Endothelial cell (in vitro differentiated cells): ENCODE results near the gene ENGASE. TPM values are rescaled to one million over a fixed set of nuclear protein-coding genes. Genes with fewer than 3 reads are reported as not detected.

Source experiments
- DNase-seq: peaks from one replicate; pipeline ENCODE4 v3.0.0; 2021; ENCODE audit warnings: low spot score
- H3K27ac Mint-ChIP-seq: one replicate; pipeline ENCODE4 v1.8.0; 2021; ENCODE audit warnings: mixed read lengths, inconsistent platforms; ENCODE audit not compliant: unreplicated experiment
- H3K27me3 Mint-ChIP-seq: one replicate; pipeline ENCODE4 v1.8.0; 2021; ENCODE audit warnings: mild to moderate bottlenecking, moderate library complexity, mixed read lengths, inconsistent platforms; ENCODE audit not compliant: unreplicated experiment
- H3K36me3 Mint-ChIP-seq: one replicate; pipeline ENCODE4 v1.8.0; 2021; ENCODE audit warnings: mild to moderate bottlenecking, low read depth, mixed read lengths, inconsistent platforms; ENCODE audit not compliant: unreplicated experiment
- H3K4me1 Mint-ChIP-seq: one replicate; pipeline ENCODE4 v1.8.0; 2021; ENCODE audit warnings: mild to moderate bottlenecking, mixed read lengths, inconsistent platforms; ENCODE audit not compliant: unreplicated experiment
- H3K4me3 Mint-ChIP-seq: one replicate; pipeline ENCODE4 v1.8.0; 2021; ENCODE audit warnings: mild to moderate bottlenecking, mixed read lengths, inconsistent platforms; ENCODE audit not compliant: unreplicated experiment
- H3K9me3 Mint-ChIP-seq: one replicate; pipeline ENCODE4 v1.8.0; 2021; ENCODE audit warnings: mixed read lengths, inconsistent platforms; ENCODE audit not compliant: unreplicated experiment
- total RNA-seq: library from RNA; stranded (reverse); fragmentation: NEBNext Ultra II Directional; extraction: Animal tissue kit (Norgen Biotek cat#: 25700); gene quantifications from one replicate; pipeline ENCODE4 v1.2.1, GENCODE V29; 2021; ENCODE audit not compliant: unreplicated experiment
- TF ChIP-seq, protein P1 (sequence below): fragments of 200-600 bp; sonication (generic); IDR thresholded peaks from one replicate; pipeline ENCODE4 v1.5.0; 2021; ENCODE audit warnings: antibody characterized with exemption; ENCODE audit not compliant: unreplicated experiment

The ENGASE gene
- total RNA-seq, 1 donor from 2014 or later, result 31.6 TPM

DNA sequence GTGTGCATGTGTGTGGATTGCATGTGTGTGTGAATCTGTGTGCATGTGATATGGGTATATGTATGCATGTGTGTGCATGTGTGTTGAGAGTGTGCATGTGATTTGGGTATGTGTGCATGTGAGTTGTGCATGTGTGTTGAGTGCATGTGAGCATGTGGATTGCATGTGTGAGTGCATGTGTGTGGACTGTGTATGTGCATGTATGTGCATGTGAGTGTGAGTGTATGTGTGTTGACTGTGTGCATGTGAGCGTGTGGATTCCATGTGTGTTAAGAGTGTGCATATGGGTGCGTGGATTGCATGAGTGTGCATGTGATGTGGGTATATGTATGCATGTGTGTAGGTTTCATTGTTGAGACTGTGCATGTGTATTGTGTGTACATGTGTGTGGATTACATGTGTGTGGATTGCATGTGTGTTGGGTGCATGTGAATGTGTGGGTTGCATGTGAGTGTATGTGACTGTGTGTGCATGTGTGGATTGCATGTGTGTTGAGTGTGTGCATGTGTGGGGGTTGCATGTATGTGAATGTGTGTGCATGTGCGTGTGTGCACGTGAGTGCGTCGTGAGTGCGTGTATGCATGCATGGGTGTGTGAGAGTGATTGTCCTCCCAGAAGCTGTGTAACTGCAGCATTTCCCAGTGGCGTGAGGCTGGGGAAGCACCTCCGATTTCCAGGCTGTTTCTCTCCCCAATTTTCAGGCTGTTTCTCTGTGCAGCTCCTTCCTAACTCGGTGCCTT lies 31.3 kb upstream of the ENGASE start:
- peaks cover 7% of the 10 kb centered on the region for H3K36me3 Mint-ChIP-seq
- TF ChIP-seq, protein P1, sequence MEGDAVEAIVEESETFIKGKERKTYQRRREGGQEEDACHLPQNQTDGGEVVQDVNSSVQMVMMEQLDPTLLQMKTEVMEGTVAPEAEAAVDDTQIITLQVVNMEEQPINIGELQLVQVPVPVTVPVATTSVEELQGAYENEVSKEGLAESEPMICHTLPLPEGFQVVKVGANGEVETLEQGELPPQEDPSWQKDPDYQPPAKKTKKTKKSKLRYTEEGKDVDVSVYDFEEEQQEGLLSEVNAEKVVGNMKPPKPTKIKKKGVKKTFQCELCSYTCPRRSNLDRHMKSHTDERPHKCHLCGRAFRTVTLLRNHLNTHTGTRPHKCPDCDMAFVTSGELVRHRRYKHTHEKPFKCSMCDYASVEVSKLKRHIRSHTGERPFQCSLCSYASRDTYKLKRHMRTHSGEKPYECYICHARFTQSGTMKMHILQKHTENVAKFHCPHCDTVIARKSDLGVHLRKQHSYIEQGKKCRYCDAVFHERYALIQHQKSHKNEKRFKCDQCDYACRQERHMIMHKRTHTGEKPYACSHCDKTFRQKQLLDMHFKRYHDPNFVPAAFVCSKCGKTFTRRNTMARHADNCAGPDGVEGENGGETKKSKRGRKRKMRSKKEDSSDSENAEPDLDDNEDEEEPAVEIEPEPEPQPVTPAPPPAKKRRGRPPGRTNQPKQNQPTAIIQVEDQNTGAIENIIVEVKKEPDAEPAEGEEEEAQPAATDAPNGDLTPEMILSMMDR, result no peak
- H3K9me3 Mint-ChIP-seq, result no peaks in the 10 kb centered on the region
- no peak for DNase-seq
- peaks cover 4% of the 10 kb centered on the region for H3K4me1 Mint-ChIP-seq
- peaks cover 15% of the 10 kb centered on the region for H3K27me3 Mint-ChIP-seq
- peak overlapping the region; percentile 37 for H3K4me3 Mint-ChIP-seq
- H3K27ac Mint-ChIP-seq, result peak overlapping the region; percentile 2

DNA sequence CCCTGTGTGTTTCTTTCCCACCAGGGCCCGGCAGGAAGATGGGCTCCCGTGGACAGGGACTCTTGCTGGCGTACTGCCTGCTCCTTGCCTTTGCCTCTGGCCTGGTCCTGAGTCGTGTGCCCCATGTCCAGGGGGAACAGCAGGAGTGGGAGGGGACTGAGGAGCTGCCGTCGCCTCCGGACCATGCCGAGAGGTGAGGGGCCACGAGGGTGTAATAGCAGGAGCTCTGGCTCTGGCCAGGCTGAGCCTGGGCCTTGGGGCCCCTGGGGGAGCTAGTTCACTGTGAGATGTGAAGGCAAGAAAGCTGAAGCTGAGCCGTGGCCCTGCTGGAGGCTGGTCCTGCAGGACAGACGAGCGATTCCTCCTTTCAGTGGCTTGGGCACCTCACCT lies 30.7 kb upstream of the ENGASE start:
- H3K9me3 Mint-ChIP-seq, result no peaks in the 10 kb centered on the region

DNA sequence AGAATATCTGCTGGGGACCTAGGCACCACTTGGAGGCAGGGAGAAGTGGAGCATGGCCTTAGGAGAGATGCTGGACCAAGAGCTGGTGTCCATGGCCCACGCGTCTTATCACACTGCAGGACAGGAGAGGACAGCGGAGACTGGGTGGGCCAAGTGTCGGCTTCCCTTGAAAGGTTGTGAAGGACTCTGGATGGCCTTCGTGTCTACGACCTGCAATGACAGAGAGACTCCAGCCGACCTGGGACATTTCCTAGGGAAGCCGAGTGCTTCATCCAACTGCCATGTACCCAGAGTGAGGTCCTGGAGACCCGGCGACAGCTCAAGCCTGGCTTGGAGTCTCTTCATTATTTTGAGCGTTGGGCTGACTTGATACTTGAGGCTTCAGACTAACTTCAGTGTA lies 30.2 kb upstream of the ENGASE start:
- peaks cover 4% of the 10 kb centered on the region for H3K4me1 Mint-ChIP-seq
- H3K36me3 Mint-ChIP-seq, result peaks cover 7% of the 10 kb centered on the region
- H3K4me3 Mint-ChIP-seq, result no peak overlapping the region
- no peaks in the 10 kb centered on the region for H3K9me3 Mint-ChIP-seq
- TF ChIP-seq, protein P1, result no peak
- no peak for DNase-seq
- no peak overlapping the region for H3K27ac Mint-ChIP-seq
- H3K27me3 Mint-ChIP-seq, result peaks cover 18% of the 10 kb centered on the region

More for the DNA sequence above, 30.7 kb upstream of the ENGASE start:
- TF ChIP-seq, protein P1, result no peak
- Mint-ChIP-seq H3K4me1 (peaks cover 4% of the 10 kb centered on the region), H3K36me3 (peaks cover 7% of the 10 kb centered on the region), H3K4me3 (no peak overlapping the region), H3K27ac (no peak overlapping the region), H3K27me3 (peaks cover 15% of the 10 kb centered on the region)
- no peak for DNase-seq

DNA sequence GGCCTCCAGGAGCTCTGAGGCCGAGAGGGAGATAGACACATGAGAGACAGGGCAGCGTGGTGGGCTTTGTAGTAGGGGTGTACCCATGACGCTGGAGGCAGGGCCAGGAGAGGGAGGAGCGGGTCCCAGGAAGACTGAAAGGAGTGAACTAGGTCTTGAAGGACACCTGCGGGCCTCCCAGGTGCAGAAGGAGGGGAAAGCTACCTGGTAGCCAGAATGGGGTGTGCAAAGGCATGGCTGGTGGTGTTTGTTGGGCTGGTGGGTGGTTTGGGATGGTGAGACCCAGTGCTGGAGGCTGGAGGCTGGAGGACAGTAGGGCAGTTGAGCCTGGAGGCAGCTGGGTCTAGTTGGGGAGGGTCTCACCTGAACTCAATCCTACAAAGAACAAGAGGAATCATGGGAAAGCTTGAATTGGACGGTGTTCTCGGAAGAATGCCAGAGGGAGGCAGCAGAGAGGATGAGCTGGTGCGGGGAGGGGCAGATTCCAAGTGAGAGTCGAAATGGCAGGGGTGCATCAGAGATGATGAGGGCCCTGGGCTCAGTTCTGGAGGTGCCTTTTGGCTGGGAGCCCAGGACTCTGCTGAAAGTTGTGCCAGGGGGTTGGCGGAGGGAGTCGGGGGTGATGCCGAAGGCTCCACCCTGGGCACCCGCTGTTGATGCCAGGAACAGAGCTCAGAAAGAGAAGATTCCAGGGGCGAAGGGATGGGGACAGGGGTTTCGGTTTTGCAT lies 29.5 kb upstream of the ENGASE start:
- peaks cover 20% of the 10 kb centered on the region for H3K27me3 Mint-ChIP-seq
- peaks cover 7% of the 10 kb centered on the region for H3K36me3 Mint-ChIP-seq
- TF ChIP-seq, protein P1, result no peak
- DNase-seq, result no peak
- H3K4me1 Mint-ChIP-seq, result peaks cover 4% of the 10 kb centered on the region
- no peak overlapping the region for H3K27ac Mint-ChIP-seq
- H3K4me3 Mint-ChIP-seq, result peak overlapping the region; percentile 19
- H3K9me3 Mint-ChIP-seq, result no peaks in the 10 kb centered on the region

DNA sequence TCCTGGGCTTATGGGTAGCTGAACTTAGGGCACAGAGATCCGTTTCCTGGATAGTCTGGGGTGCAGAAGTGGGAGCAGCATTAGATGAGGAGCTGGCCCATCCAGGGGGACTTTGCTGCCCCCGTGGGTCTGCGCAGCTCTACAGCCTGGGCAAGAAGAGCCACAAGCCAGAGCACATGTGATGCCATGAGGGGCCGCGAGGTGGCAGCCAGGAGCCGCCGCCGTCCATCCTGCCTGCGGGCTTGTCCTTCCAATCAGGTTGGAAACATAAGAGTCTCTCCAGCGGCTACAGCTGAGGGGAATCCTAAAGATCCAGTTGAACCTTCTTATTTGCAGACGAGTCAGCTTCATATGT lies 28.8 kb upstream of the ENGASE start:
- Mint-ChIP-seq H3K27me3 (peaks cover 20% of the 10 kb centered on the region), H3K4me1 (peaks cover 4% of the 10 kb centered on the region), H3K36me3 (peaks cover 7% of the 10 kb centered on the region), H3K27ac (no peak overlapping the region), H3K9me3 (no peaks in the 10 kb centered on the region), H3K4me3 (peak overlapping the region; percentile 19)
- DNase-seq, result peak; percentile 88
- TF ChIP-seq, protein P1, result peak; percentile 77
